SK-N-SH (cell line): ENCODE results near the gene CLCN6. TPM values are rescaled to one million over a fixed set of nuclear protein-coding genes. Genes with fewer than 3 reads are reported as not detected.

Experiments used
- CTCF ChIA-PET: fragments of 300-600, 350-600 bp; formaldehyde crosslinking; extraction: SDS; loops from one replicate; lab custom pipeline; 2021; lab: Yijun Ruan, JAX
- POLR2A ChIA-PET: fragments of 350-600 bp; sonication (Branson Sonifier 250); formaldehyde crosslinking; extraction: SDS; loops from one replicate; lab custom pipeline; 2020; ENCODE audit warnings: antibody characterized with exemption, inconsistent platforms; lab: Yijun Ruan, JAX
- DNase-seq: peaks from one replicate; pipeline ENCODE4 v3.0.0; 2012
- H2AFZ ChIP-seq: fragments of 200-600 bp; sonication (generic); 2 replicates; pipeline ENCODE4 v1.8.1; 2016; ENCODE audit warnings: antibody characterized with exemption, mild to moderate bottlenecking, low read depth
- H3F3A ChIP-seq: fragments of 200-600 bp; sonication (generic); replicated peaks from 2 replicates; pipeline ENCODE3; 2016; ENCODE audit warnings: antibody characterized with exemption, mild to moderate bottlenecking; ENCODE audit not compliant: insufficient read depth
- H3K27ac ChIP-seq, 2 experiments: fragments of 200-500 bp in 1 of 2; fragments of 200-600 bp in 1 of 2; sonication (Bioruptor generic) in 1 of 2; sonication (generic), shearing (Covaris generic) in 1 of 2; 2 replicates each; pipeline versions ENCODE4 v1.5.1 to v1.6.1; 2014 to 2016; ENCODE audit warnings: low read depth in 2 of 2, inconsistent platforms in 1 of 2, low read length in 1 of 2, mild to moderate bottlenecking in 1 of 2, mixed read lengths in 1 of 2
- H3K27me3 ChIP-seq: fragments of 200-600 bp; sonication (generic), shearing (Covaris generic); 2 replicates; pipeline ENCODE4 v1.6.1; 2016; ENCODE audit warnings: mixed run types; ENCODE audit not compliant: insufficient read depth
- H3K36me3 ChIP-seq, 2 experiments: fragments of 200-500 bp in 1 of 2; fragments of 200-600 bp in 1 of 2; sonication (Bioruptor generic) in 1 of 2; sonication (generic) in 1 of 2; replicated peaks in 1 of 2; 2 replicates each; pipeline versions ENCODE3 to v1.5.1; 2014 to 2016; ENCODE audit warnings: low read length in 1 of 2, mild to moderate bottlenecking in 1 of 2; ENCODE audit not compliant: insufficient read depth in 2 of 2, control insufficient read depth in 1 of 2
- H3K4me1 ChIP-seq, 2 experiments: fragments of 200-500 bp in 1 of 2; fragments of 200-600 bp in 1 of 2; sonication (Bioruptor generic) in 1 of 2; sonication (generic), shearing (Covaris generic) in 1 of 2; 2 replicates each; pipeline versions ENCODE4 v1.5.1 to v1.6.1; 2014 to 2016; ENCODE audit warnings: low read depth in 1 of 2, low read length in 1 of 2, mixed run types in 1 of 2; ENCODE audit not compliant: insufficient read depth in 2 of 2, control insufficient read depth in 1 of 2
- H3K4me2 ChIP-seq: fragments of 200-600 bp; sonication (generic), shearing (Covaris generic); 2 replicates; pipeline ENCODE4 v1.6.1; 2017; ENCODE audit warnings: mixed run types
- H3K4me3 ChIP-seq, 2 experiments: fragments of 200-500 bp in 1 of 2; fragments of 200-600 bp in 1 of 2; sonication (Bioruptor generic) in 1 of 2; sonication (generic), shearing (Covaris generic) in 1 of 2; 2 replicates each; pipeline versions ENCODE4 v1.5.1 to v1.8.1; 2014 to 2016; ENCODE audit warnings: low read depth in 2 of 2, inconsistent platforms in 1 of 2, low read length in 1 of 2, mild to moderate bottlenecking in 1 of 2, mixed read lengths in 1 of 2, moderate library complexity in 1 of 2
- H3K79me2 ChIP-seq: fragments of 200-600 bp; sonication (generic); 2 replicates; pipeline ENCODE4 v1.8.1; 2017; ENCODE audit warnings: mild to moderate bottlenecking; ENCODE audit not compliant: insufficient read depth
- H3K9ac ChIP-seq: fragments of 200-600 bp; sonication (generic); 2 replicates; pipeline ENCODE4 v1.6.1; 2017; ENCODE audit warnings: mixed run types
- H3K9me2 ChIP-seq: fragments of 200-600 bp; sonication (generic); 2 replicates; pipeline ENCODE4 v1.6.1; 2017; ENCODE audit warnings: mixed run types
- H3K9me3 ChIP-seq: fragments of 200-600 bp; sonication (generic); 2 replicates; pipeline ENCODE4 v1.6.1; 2017; ENCODE audit warnings: mixed run types, mild to moderate bottlenecking, moderate library complexity
- H4K20me1 ChIP-seq: fragments of 200-600 bp; sonication (generic); 2 replicates; pipeline ENCODE4 v1.6.1; 2017; ENCODE audit warnings: mild to moderate bottlenecking, mixed run types; ENCODE audit not compliant: insufficient read depth
- CHD2 ChIP-seq: fragments of 150-350 bp; IDR thresholded peaks from 2 replicates; pipeline ENCODE4 v1.6.1; 2018; ENCODE audit warnings: low read length; ENCODE audit not compliant: partially characterized antibody
- ELF1 ChIP-seq: IDR thresholded peaks from 2 replicates; pipeline ENCODE4 v1.4.0; 2012
- EZH2phosphoT487 ChIP-seq: fragments of 200-600 bp; sonication (generic); IDR thresholded peaks from 2 replicates; pipeline ENCODE4 v1.6.1; 2017; ENCODE audit warnings: low read depth, mixed run types, mild to moderate bottlenecking, antibody characterized with exemption, moderate library complexity, borderline replicate concordance
- FOSL2 ChIP-seq: IDR thresholded peaks from 2 replicates; pipeline ENCODE4 v1.4.0; 2012; ENCODE audit warnings: low read depth, mild to moderate bottlenecking, moderate library complexity, borderline replicate concordance
- GATA2 ChIP-seq: sonication (generic); formaldehyde crosslinking; IDR thresholded peaks from 2 replicates; pipeline ENCODE4 v1.5.0; 2020; ENCODE audit warnings: mild to moderate bottlenecking, missing genetic modification reagents
- MEF2A ChIP-seq: IDR thresholded peaks from 2 replicates; pipeline ENCODE4 v1.4.0; 2012; ENCODE audit warnings: low read depth, borderline replicate concordance
- MXI1 ChIP-seq: IDR thresholded peaks from 2 replicates; pipeline ENCODE4 v1.6.1; 2012; ENCODE audit warnings: mild to moderate bottlenecking, low read depth, low read length, improper control_type of control experiment
- NRF1 ChIP-seq: IDR thresholded peaks from 2 replicates; pipeline ENCODE4 v1.6.1; 2012; ENCODE audit warnings: low read depth, mild to moderate bottlenecking, low read length
- POLR2AphosphoS5 ChIP-seq: IDR thresholded peaks from 2 replicates; pipeline ENCODE4 v1.6.1; 2012; ENCODE audit warnings: low read depth, low read length
- RAD21 ChIP-seq: IDR thresholded peaks from 2 replicates; pipeline ENCODE4 v1.6.1; 2012; ENCODE audit warnings: mild to moderate bottlenecking, low read length
- RCOR1 ChIP-seq: fragments of 150-350 bp; IDR thresholded peaks from 2 replicates; pipeline ENCODE4 v1.6.1; 2017; ENCODE audit warnings: antibody characterized with exemption, low read length
- REST ChIP-seq: IDR thresholded peaks from 2 replicates; pipeline ENCODE4 v1.6.1; 2012; ENCODE audit warnings: mild to moderate bottlenecking, low read depth, low read length, moderate library complexity
- SIN3A ChIP-seq: IDR thresholded peaks from 2 replicates; pipeline ENCODE4 v1.6.1; 2012; ENCODE audit warnings: low read depth, mild to moderate bottlenecking, low read length, moderate library complexity, borderline replicate concordance
- USF2 ChIP-seq: fragments of 150-350 bp; IDR thresholded peaks from 2 replicates; pipeline ENCODE4 v1.6.1; 2017; ENCODE audit warnings: antibody characterized with exemption, low read length, low read depth, borderline replicate concordance
- YY1 ChIP-seq: IDR thresholded peaks from 2 replicates; pipeline ENCODE4 v1.4.0; 2012; ENCODE audit warnings: low read depth, mild to moderate bottlenecking
- WGBS: methylation state at CpG from one replicate; pipeline ENCODE4 v1.1.6; 2017; ENCODE audit warnings: low lambda C conversion rate; 5-methylcytosine and 5-hydroxymethylcytosine counted together
- polyA plus RNA-seq, 3 experiments: library from polyadenylated mRNA; depleted of rRNA; stranded (reverse); fragments of >200 nt; gene quantifications; 2 replicates each; pipeline ENCODE4 v1.2.3, GENCODE V29; 2012

Gene CLCN6
- polyA plus RNA-seq, 1 of the 3 experiments (the other 2 are of a cell fraction): 7.4 TPM

- WGBS: 81% methylated on average over 9 of the region's 10 CpGs
- CTCF ChIA-PET: no interaction called here
- Histone ChIP-seq H3K4me2 (no peak overlapping the region), H3K9ac (no peak overlapping the region), H3F3A (no peaks in the 10 kb centered on the region), H3K9me2 (no peaks in the 10 kb centered on the region), H3K9me3 (no peaks in the 10 kb centered on the region), H3K36me3 (no peaks in the 10 kb centered on the region), H3K79me2 (no peaks in the 10 kb centered on the region), H3K4me3 (no peak overlapping the region), H3K27ac (no peak overlapping the region), H3K4me1 (peaks cover 0 to 17% of the 10 kb centered on the region in 2 experiments; a peak in 1 of 4 replicates), H4K20me1 (no peaks in the 10 kb centered on the region), H3K27me3 (no peaks in the 10 kb centered on the region), H2AFZ (no peak overlapping the region)
- no peak for DNase-seq
- POLR2A ChIA-PET: no interaction called here
- TF ChIP-seq RAD21 (no peak), ELF1 (no peak), CHD2 (no peak), SIN3A (no peak), RCOR1 (no peak), YY1 (no peak), GATA2 (CRISPR knock-in tag) (no peak), EZH2phosphoT487 (no peak), NRF1 (no peak), POLR2AphosphoS5 (no peak)
Measured at GRCh38 chr1:11780380-11781147, 25.4 kb upstream of the CLCN6 start.

- DNase-seq: no peak
- Histone ChIP-seq H3K9ac (no peak overlapping the region), H3K4me3 (no peak overlapping the region), H3K4me2 (no peak overlapping the region), H3K9me2 (no peaks in the 10 kb centered on the region), H3F3A (peaks cover 4% of the 10 kb centered on the region), H3K27ac (no peak overlapping the region), H3K79me2 (no peaks in the 10 kb centered on the region), H3K36me3 (no peaks in the 10 kb centered on the region), H4K20me1 (no peaks in the 10 kb centered on the region), H3K27me3 (no peaks in the 10 kb centered on the region), H2AFZ (no peak overlapping the region), H3K4me1 (peaks cover 0 to 17% of the 10 kb centered on the region in 2 experiments; a peak in 1 of 4 replicates), H3K9me3 (no peaks in the 10 kb centered on the region)
- ChIA-PET POLR2A (no interaction called here), CTCF (no interaction called here)
- TF ChIP-seq MXI1: no peak
- TF ChIP-seq YY1: no peak
- TF ChIP-seq USF2: no peak
- no peak for TF ChIP-seq GATA2 (CRISPR knock-in tag)
- no peak for TF ChIP-seq REST
- no peak for TF ChIP-seq FOSL2
- TF ChIP-seq MEF2A: no peak
- WGBS: 83% methylated on average over 12 of the region's 12 CpGs
Measured at GRCh38 chr1:11781297-11781696, 24.7 kb upstream of the CLCN6 start.
